ENCODE measurements around the gene BAHCC1.
"Not testable (repeated sequence)": the region's sequence is repeated elsewhere in the genome, so short reads cannot be mapped to it uniquely, and the experiment has no call there.

Gene BAHCC1

DNA sequence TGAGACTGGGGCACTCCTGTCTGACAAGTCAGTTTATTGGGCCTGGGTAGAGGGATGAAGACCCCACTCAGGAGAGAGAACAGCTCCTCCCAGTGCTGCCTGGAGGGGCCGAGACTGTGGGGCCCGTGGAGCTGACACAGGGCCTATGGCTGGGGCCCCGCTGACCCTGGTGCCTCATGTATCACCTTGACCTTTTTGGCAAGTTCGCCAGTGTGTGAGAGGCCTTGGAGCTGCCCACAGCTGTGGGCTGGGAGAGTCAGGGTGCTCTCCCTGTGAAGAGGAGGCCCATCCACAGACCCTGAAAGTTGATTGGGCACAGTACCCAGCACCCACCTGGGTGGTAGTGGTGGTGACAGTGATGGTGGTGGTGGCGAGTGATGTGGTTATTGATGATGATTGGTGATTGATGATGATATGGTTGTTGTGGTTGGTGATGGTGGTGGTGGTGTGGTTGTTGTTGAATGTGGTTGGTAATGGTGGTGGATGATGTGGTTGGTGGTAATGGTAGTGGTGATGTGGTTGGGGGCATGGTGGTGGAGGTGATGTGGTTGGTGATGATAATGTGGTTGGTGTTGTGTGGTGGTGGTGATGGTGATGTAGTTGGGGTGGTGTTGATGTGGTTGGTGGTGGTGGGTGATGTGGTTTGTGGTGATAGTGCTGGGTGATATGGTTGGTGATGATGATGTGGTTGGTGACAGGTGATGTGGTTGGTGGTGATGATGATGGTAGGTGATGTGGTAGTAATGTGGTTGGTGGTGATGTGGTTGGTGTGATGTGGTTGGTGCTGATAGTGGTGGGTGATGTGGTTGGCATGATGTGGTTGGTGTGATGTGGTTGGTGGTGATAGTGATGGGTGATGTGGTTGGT, 29.1 kb downstream of the BAHCC1 start:
- no peak for DNase-seq
- no peak for TF ChIP-seq GATA1 (IDR thresholded peaks at IDR 0.05; ENCODE audit: low read depth, low read length)
- no peak for TF ChIP-seq POLR2A (IDR thresholded peaks at IDR 0.05; ENCODE audit: low read length)

- DNase-seq: not testable (repeated sequence)
Observed at GRCh38 chr17:81425041-81425440, 29.8 kb downstream of the BAHCC1 start.

DNA sequence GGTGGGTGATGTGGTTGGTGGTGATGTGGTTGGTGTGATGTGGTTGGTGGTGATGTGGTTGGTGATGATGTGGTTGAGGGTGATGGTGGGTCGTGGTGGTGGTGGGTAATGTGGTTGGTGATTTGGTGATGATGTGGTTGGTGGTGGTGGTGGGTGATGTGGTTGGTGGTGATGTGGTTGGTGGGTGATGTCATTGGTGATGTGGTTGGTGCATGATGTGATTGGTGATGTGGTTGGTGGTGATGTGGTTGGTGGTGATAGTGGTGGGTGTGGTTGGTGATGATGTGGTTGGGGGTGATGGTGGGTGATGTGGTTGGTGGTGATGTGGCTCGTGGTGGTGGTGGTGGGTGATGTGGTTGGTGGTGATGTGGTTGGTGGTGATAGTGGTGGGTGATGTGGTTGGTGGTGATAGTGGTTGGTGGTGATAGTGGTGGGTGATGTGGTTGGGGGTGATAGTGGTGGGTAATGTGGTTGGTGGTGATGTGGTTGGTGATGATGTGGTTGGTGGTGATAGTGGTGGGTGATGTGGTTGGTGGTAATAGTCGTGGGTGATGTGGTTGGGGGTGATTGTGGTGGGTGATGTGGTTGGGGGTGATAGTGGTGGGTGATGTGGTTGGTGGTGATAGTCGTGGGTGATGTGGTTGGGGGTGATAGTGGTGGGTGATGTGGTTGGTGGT, 30.6 kb downstream of the BAHCC1 start:
- DNase-seq: not testable (repeated sequence)

DNA sequence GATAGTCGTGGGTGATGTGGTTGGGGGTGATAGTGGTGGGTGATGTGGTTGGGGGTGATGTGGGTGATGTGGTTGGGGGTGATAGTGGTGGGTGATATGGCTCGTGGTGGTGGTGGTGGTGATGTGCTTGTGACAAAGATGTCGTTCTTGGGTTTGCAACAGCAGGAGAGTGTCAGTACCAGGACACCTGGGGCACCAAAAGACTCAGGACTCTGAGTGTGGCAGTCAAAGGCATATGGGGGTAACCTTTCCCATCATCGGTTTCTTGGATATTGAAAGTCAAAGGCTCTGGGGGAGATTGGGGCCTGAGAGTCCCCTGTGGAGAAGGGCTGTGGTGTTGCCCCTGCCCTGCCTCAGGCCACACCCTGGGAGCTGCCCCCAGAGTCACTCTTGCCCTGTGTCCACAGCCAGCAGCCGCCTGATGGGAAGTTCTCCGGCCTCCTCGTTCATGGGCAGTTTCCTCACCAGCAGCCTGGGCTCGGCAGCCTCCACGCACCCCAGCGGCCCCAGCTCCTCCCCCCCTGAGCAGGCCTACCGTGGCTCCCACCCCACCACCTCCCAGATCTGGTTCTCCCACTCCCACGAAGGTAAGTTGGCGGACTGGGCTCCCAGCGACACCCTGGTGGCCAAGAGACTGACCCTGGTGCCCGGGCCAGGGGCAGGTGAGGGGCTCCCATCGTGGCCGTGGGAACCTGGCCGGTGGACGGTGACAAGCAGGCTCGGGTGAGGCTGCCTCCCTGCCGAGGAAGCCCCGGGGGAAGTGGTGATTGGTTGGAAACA, 31.3 kb downstream of the BAHCC1 start:
- DNase-seq: no peak
- no peak for TF ChIP-seq GATA1 (IDR thresholded peaks at IDR 0.05; ENCODE audit: low read depth, low read length)
- TF ChIP-seq POLR2A (IDR thresholded peaks at IDR 0.05; ENCODE audit: low read length): no peak

DNA sequence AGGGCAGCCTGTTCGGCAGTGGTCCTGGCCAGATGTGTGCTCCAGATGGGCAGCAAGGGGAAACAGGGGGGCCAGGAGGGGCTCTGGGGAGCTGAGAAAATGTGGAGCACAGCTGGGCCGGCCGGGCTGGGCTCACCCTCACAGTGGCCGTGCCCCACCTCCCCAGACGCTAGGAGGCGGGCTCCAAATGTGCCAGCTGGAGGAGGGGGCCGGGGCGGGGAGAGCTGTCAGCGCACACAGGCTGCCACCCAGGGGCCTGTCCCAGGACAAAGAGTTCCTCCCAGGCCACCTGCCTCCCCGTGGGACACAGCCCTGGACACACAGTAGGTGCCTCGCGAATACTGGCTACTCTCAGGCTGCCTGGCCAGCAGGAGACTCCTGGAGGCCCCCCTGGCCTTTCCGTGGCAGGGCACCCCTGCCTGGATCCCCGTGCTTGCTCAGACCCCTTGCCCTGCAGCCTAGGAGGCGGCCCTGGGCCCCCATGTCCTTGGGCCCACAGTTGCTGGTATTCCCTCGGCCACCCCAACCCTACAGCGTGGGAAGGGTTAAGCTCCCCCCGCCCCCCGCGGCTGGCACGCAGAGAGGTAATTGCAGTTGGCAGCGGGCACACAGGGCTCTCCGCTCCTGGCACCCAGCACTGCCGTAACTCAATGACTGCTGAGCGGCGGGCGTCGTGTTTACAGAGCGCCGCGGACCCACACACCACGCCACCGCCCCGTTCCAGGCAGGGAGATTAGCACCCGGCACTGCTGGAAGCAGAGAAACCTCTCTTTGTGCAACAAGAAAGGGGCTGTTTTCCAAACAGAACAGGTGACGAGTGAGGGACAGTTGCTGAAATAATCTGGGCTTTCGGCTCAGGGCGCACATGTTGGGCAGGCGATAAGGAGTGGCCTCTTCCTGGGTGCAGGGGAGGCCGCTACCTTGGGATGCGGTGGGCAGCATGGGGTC, 32.2 kb downstream of the BAHCC1 start:
- DNase-seq: no peak
- TF ChIP-seq GATA1 (IDR thresholded peaks at IDR 0.05; ENCODE audit: low read depth, low read length) (no peak), POLR2A (IDR thresholded peaks at IDR 0.05; ENCODE audit: low read length) (no peak)

DNA sequence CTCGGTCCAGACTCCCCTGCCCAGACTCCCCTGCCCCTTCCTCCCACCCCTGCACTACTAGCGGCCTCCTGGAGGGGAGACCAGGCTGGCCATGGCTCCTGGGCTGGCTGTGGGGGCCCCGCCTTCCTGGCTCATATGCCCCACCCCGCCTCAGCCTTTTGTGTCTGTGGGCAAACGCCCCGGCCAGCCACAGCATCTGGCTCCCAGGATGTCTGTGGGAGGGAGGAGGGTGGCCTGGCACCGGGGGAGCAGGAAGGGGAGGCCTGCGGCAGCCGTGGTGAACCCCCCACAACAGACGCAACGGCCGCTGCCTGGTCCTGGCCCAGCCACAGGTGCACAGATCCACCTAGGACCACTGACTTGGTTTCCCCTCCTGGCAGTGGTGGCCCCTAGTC, 32.9 kb downstream of the BAHCC1 start:
- DNase-seq: no peak
- no peak for TF ChIP-seq POLR2A (IDR thresholded peaks at IDR 0.05; ENCODE audit: low read length)
- no peak for TF ChIP-seq GATA1 (IDR thresholded peaks at IDR 0.05; ENCODE audit: low read depth, low read length)

GRCh38 chr17:81428516-81428915, 33.3 kb downstream of the BAHCC1 start:
- no peak for DNase-seq
- TF ChIP-seq GATA1 (IDR thresholded peaks at IDR 0.05; ENCODE audit: low read depth, low read length) (no peak), POLR2A (IDR thresholded peaks at IDR 0.05; ENCODE audit: low read length) (no peak)

- DNase-seq: no peak
- TF ChIP-seq GATA1 (IDR thresholded peaks at IDR 0.05; ENCODE audit: low read depth, low read length) (no peak), POLR2A (IDR thresholded peaks at IDR 0.05; ENCODE audit: low read length) (no peak)
Observed at GRCh38 chr17:81428948-81429774, 33.9 kb downstream of the BAHCC1 start.

DNA sequence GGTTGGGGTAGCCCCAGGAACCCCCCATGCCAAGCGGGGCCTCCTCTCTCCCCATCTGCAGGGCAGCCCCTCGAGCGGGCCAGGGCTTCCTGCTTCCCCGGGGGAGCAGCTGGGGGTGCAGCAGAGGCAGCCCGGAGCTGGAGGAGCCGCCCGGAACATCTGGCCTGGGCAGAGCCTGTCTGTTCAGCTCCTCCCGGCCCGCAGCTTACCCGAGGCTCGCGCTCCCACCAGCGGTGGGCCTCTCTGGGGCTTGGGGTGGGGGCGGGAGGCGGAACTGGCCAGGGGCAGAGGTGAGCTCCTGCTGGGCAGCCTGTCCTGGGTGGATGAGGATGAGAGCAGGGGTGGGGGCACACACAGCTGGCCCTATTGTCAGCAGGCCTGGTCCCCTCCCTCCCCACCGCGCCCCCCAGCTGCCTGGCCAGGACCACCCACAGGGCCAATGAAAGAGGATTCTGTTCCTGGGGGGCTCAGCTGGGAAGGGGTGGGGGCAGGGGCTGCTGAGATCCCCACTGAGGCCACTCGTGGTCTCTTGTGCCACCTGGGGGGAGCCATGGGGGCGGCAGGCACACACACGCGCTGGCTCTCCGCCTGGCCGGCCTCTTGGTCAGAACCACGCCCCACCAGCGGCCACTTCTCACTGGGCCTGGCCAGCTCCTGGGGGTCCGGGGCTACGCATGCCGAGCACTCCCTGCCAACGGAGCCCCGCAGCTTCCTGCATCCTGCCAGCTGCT, 34.7 kb downstream of the BAHCC1 start:
- no peak for DNase-seq
- TF ChIP-seq GATA1 (IDR thresholded peaks at IDR 0.05; ENCODE audit: low read depth, low read length): no peak
- TF ChIP-seq POLR2A (IDR thresholded peaks at IDR 0.05; ENCODE audit: low read length): no peak

GRCh38 chr17:81431545-81432482, 36.6 kb downstream of the BAHCC1 start:
- DNase-seq: no peak
- TF ChIP-seq POLR2A (IDR thresholded peaks at IDR 0.05; ENCODE audit: low read length) (no peak), GATA1 (IDR thresholded peaks at IDR 0.05; ENCODE audit: low read depth, low read length) (no peak)

- DNase-seq: no peak
Observed at GRCh38 chr17:81432941-81433340, 37.7 kb downstream of the BAHCC1 start.

More at GRCh38 chr17:81432941-81433340, 37.7 kb downstream of the BAHCC1 start:
- TF ChIP-seq GATA1 (IDR thresholded peaks at IDR 0.05; ENCODE audit: low read depth, low read length) (no peak), POLR2A (IDR thresholded peaks at IDR 0.05; ENCODE audit: low read length) (no peak)
